Activated effector memory CD4-positive, alpha-beta T cell treated with Interleukin-2 at 50 U/mL for 16 hours (primary cell): ENCODE results near the gene C11orf21.

Experiments used
- DNase-seq: peaks from one replicate; pipeline ENCODE4 v3.0.0-alpha.2; 2020

C11orf21 gene

DNA sequence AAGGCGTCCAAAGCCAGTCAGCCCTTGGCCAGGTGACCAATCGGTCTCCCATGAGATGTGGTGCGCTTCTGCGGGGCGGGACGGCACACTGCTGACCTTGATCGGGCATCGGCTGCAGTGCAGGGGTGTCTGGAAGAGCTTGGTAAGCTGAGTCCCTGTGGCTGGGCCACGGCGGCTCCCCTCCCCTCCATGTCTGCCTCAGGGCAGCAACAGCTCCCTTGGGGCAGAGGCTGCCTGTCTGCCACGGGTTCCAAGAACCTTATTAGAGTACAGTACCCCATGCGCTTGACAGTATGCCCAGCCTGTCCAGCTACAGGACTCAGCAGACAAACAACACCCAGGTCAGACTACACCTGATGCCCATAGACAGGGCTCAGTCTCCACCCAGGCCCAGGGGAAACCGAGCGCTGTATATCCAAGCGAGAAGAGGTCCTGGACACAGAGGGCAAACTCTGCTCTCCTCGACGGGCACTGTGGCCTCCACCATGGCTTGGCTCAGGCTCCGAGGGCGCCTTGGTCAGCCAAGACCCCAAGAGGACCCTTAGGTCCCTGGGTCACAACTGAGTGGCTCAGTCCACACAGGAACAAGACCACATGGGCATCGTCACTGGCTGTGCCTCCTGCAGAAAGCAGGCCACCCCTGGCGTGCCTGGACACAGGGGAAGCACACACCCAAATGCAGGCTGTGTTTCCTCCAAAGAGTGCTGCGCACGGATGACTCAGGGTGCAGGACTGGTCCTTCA is 19.0 kb upstream of the C11orf21 start:
- DNase-seq, result no peak

DNA sequence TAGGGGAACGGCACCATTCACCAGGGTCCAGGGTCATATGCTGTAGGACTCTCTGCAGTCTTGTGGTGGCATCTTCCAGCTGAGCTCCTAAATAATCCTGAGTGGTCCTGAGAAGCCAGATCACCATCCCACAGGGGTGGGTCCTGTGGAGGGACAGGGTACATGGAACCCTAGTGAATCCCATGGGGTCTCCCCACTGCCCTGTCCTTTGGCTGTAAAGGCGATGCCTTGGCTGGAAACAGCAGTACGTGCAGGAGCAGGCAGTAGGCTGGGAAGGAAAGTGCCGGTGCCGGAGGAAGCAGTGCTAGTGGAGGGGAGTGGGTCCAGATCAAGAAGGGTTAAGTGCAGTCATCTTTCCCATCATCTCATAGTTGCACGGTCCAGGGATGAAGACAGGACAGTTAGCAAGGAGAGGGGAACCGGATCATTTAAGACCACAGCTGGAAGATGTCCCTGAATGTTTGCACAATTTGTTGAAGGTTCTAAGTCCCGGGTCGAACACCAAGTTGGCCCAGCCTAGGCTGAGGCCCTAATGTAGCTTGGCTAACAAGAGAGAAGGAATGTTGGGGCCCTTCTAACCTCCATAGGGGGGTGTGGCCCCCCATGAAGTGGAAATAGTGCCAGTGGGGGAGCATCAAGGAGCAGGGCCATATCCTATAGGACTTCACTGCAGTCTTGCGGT is 18.2 kb upstream of the C11orf21 start:
- no peak for DNase-seq

- no peak for DNase-seq
Measured at GRCh38 chr11:2318707-2319106, 17.0 kb upstream of the C11orf21 start.

DNA sequence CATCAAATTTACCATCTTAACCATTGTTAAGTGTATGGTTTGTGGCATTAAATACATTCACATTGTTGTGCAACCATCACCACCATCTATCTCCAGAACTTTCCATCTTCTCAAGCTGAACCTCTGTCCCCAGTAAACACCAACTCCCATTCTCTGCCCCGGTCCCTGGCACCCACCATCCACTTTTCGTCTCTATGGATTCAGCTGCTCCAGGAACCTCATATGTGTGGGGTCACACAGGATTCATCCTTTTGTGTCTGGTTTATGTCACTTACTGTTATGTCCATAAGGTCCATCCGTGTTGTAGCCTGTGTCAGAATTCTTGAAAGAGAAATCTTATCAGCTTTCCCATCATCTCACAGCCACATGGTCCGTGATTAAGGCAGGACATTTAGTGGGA is 16.4 kb upstream of the C11orf21 start:
- no peak for DNase-seq

DNA sequence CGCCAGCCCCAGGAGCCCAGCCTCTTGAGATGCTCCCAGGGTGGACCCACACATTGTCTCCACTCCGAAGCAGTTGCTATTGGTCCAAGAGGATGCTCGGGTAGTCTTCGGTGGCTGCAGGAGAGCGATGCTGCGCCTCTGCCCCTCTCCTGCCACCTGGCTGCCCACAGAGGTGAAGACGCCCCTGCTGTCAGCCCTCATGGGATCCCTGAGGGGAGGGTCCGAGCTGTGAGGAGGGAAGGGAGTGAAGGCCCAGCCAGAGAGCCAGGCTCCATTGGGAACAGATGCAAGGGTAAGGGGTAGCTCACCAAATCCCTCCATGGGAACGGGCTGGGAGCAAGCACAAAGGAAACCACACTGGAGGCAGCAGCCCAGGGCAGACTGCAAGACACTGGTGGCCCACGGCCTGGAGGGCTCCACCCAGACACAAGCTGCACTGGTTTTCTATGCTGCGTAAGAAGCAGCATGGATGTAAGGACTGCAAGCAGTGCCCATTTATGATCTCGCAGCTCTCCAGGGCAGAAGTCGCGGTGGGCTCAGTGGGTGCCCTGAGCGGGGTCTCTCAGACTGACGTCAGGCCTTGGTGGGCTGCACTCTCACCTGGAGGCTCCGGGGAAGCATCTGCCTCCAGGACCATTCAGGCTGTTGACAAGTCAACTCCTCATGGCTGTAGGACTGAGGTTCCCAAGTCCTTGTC is 15.8 kb upstream of the C11orf21 start:
- no peak for DNase-seq

- no peak for DNase-seq
Measured at GRCh38 chr11:2316963-2317244, 15.2 kb upstream of the C11orf21 start.

DNA sequence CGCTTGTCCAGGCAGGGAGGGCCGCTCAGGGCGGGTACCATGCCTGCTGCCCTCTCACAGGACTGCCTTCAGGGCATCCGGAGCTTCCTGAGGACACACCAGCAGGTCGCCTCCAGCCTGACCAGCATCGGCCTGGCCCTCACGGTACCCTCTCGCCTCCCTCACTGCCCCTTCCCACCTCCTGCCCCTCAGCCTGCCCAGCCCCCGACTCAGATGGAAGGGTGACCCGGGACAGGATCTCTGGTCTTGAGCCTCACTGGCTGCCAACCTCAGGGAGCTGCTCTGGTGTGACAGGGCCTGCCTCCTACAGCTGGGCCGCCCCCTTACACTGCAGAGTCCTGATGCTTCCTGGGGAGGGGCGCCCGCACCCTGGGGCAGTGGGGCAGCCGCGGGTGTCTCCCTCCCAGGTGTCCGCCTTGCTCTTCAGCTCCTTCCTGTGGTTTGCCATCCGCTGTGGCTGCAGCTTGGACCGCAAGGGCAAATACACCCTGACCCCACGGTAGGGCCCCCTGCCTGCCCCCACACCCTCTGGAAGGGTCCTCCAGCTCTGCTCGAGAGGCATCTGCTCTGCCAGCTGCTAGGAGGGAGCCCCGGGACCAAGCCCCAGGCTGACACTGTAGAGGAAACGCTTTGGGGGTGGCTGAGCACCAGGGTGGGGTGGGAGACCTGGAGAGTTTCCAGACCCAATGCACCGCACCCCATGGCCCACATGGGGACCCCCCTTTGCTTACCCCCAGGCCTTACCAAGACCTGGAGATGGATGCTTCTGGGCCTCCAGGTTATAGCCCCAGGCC is 14.6 kb upstream of the C11orf21 start:
- DNase-seq, result no peak

DNA sequence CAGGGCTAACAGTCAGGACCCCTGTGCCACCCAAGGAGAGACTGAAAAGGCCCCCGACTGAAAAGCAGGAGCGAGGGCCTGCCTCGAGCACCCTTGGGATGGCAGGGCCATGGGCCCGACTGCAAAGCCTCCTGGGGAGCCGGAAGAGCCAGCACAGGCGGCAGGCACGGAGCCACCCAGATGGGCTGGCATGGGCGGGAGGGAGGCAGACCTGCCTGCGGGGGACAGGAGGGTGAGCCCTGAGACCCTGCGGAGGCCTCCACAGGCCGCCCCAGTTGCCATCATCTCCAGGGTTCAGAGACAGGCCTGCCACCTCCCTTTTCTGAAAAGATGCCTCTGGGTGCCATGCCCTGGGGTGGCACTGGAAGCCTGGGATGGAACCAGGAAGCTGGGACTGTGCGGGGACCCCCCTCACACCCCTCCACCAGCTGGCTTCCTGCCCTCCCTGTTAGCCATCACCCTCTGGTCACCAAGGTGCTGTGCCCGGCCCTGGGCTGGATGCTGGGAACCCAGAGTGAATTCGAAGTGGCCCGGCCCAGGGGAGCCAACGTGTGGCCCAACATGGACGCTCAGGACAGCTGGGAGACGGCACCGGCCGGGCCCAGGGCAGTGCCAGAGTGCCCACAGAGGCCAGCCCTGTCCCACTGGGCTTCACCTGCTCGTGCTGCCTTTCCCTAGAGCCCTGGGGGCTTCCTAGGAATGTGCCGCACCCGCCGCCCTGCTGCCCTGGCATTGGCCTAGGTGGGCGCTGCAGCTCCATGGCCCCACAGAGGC is 13.9 kb upstream of the C11orf21 start:
- no peak for DNase-seq

GRCh38 chr11:2314525-2315394 is 13.0 kb upstream of the C11orf21 start:
- no peak for DNase-seq

- no peak for DNase-seq
Measured at GRCh38 chr11:2314136-2314524, 12.4 kb upstream of the C11orf21 start.

- DNase-seq, result no peak
Measured at GRCh38 chr11:2313051-2313951, 11.6 kb upstream of the C11orf21 start.

DNA sequence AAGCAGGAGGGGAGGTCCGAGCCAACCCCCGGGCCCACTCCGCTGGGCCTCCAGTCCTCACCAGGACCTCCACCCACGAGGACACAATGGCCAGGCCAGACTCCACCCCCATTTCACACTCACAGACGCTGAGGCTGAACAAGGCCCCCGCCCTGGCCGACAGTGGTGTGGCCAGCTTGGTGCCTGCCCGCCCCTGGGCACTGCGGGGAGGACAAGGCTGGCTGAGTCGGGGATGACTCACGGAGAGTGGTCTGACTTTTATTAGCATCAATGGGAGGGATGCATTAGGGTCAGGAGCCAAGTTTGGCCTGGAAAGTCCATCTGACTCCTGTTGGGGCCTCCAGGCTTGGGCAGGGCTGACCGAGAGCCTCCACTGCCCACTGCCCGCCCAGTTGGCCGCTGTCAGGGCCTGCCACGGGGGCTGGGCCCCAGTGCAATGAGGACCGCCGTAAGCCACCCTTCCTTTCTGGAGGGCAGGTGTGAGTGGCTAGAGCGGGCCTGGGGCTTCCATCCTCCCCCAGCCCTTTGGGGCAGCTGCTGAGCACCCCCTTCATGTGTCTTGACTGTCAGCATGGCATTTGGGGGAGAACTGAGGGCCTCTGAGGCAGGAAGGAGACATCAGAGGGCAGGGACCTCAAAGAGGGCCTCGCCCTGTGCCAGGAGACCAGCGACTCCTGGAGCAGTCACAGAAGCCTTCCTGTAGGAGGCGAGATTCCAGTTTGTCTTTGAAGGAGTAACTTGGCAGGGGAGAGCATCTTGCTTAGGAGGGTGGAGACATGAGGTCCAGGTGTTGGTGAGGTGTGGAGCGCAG is 10.7 kb upstream of the C11orf21 start:
- DNase-seq, result no peak

- no peak for DNase-seq
Measured at GRCh38 chr11:2311353-2312133, 9.8 kb upstream of the C11orf21 start.

DNA sequence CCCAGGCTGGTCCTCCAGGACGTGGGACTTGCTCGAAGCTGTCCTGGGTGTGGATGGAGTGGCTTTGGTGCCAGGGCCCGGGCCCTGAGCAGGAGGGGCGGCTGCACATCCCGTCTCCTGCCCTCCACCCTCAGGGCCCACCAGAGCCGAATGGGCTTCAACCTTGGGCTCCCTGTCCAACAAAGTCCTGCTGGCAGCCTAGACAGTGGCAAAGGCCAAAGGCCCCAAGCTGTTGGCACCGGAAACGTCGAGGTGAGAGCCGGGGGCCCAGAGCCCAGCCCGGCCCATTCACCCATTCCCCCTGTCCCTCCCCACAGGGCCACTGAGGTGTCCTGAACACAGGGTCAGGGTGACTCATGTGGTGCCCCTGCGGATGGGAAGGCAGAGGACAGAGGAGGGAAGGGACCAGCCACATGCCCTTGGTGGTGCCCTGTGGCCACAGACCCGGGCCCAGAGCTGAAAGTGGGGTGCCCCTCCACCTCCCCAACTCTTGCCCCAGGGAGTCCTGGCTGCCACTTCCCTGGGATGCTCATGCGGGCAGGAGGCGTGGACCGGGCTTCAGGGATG is 9.2 kb upstream of the C11orf21 start:
- no peak for DNase-seq

DNA sequence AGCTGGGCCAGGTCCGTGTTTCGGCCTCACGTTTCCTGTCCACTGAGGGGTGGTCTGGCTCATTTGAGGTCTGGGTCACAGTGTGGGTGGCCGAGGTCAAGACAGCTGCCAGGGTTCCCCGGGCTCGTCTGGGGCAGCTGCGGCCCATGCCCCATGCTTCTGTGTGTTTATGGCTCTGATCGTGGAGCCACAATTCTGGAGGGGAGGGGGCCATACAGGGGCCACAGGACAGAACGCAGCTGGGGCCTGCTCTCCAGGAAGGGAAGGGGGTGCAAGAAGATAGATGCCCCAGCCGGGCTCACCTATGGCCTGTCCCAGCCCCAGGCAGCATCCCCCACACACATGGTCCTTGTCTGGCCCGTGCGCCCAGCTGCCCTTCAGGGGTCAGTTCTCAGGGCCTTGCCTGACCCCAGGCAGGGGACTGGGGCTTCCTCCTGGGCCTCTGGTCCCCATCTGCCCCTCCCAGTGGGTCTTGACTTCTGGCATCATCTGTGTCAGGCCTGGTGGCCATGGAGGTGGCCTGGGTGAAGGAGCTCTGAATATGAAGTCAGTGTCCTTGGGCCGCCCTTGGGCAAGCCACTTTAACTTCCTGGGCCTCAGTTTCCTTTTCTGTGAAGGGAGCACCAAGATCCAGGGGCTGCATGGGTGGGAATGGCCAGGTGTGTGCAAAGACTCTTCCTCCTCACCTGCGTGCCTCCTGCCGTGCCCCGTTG is 8.5 kb upstream of the C11orf21 start:
- DNase-seq, result no peak

- DNase-seq, result no peak
Measured at GRCh38 chr11:2309251-2310072, 7.7 kb upstream of the C11orf21 start.

GRCh38 chr11:2308713-2309112 is 7.0 kb upstream of the C11orf21 start:
- DNase-seq, result no peak
